Panc1 (cell line): Measurements from ENCODE around the gene KIAA1614. TPM values are rescaled to one million over a fixed set of nuclear protein-coding genes. Genes with fewer than 3 reads are reported as not detected.

ENCODE experiments used
- ATAC-seq: fragments of 200-7000 bp; cut with Tn5 transposase; 2 replicates; pipeline ENCODE4 v1.9.1; 2020; ENCODE audit warnings: mild to moderate bottlenecking, moderate library complexity
- BruUV-seq: library from RNA; stranded (reverse); fragments of 400-500 nt; replicated peaks from 2 replicates; lab custom pipeline; 2021; lab: Mats Ljungman, UMichigan
- CTCF ChIA-PET: fragments of 300-600 bp; sonication (Branson Sonifier 250); formaldehyde crosslinking; loops from one replicate; lab custom pipeline; 2022; ENCODE audit warnings: antibody characterized with exemption; lab: Charles Lee
- POLR2A ChIA-PET: fragments of 300-600 bp; sonication (Branson Sonifier 250); formaldehyde crosslinking; loops from one replicate; lab custom pipeline; 2022; ENCODE audit warnings: antibody characterized with exemption; lab: Charles Lee
- DNase-seq: peaks from one replicate; pipeline ENCODE4 v3.0.0-alpha.2; 2010; ENCODE audit warnings: low read depth, low spot score
- H3K27ac ChIP-seq: 2 replicates; pipeline ENCODE4 v1.5.1; 2011; ENCODE audit warnings: mild to moderate bottlenecking, low read length, inconsistent platforms
- H3K27me3 ChIP-seq: fragments of 200-500 bp; sonication (Bioruptor generic); 2 replicates; pipeline ENCODE4 v1.6.0; 2014; ENCODE audit warnings: low read length, inconsistent platforms; ENCODE audit not compliant: control insufficient read depth, insufficient read depth
- H3K36me3 ChIP-seq: fragments of 200-500 bp; sonication (Bioruptor generic); 2 replicates; pipeline ENCODE4 v1.5.1; 2014; ENCODE audit warnings: inconsistent platforms, mild to moderate bottlenecking, low read length, moderate library complexity; ENCODE audit not compliant: control insufficient read depth, insufficient read depth
- H3K4me1 ChIP-seq: 2 replicates; pipeline ENCODE4 v1.5.1; 2011; ENCODE audit warnings: inconsistent platforms, mild to moderate bottlenecking, low read length, moderate library complexity; ENCODE audit not compliant: control insufficient read depth, insufficient read depth
- H3K4me3 ChIP-seq, 2 experiments: 2 replicates each; pipeline ENCODE4 v1.5.1; 2011 to 2012; ENCODE audit warnings: low read depth in 2 of 2, low read length in 2 of 2, mild to moderate bottlenecking in 2 of 2, inconsistent platforms in 1 of 2, moderate library complexity in 1 of 2
- H3K9me3 ChIP-seq: fragments of 200-500 bp; sonication (Bioruptor generic); 2 replicates; pipeline ENCODE4 v1.5.1; 2014; ENCODE audit warnings: low read depth, mild to moderate bottlenecking, inconsistent platforms, low read length, moderate library complexity; ENCODE audit not compliant: control insufficient read depth, insufficient read depth
- POLR2AphosphoS5 ChIP-seq: IDR thresholded peaks from 2 replicates; pipeline ENCODE4 v1.6.1; 2012; ENCODE audit warnings: mild to moderate bottlenecking, low read depth, low read length, moderate library complexity
- REST ChIP-seq, 2 experiments: IDR thresholded peaks; 2 replicates each; pipeline ENCODE4 v1.6.1; 2011 to 2012; ENCODE audit warnings: low read depth in 2 of 2, control low read depth in 1 of 2, low read length in 1 of 2, mild to moderate bottlenecking in 1 of 2, moderate library complexity in 1 of 2; ENCODE audit not compliant: insufficient read depth in 1 of 2
- SIN3A ChIP-seq: IDR thresholded peaks from 2 replicates; pipeline ENCODE4 v1.6.1; 2012; ENCODE audit warnings: low read depth, mild to moderate bottlenecking, low read length, moderate library complexity, borderline replicate concordance; ENCODE audit not compliant: insufficient read depth
- TCF7L2 ChIP-seq: IDR thresholded peaks from 2 replicates; pipeline ENCODE4 v1.6.1; 2011; ENCODE audit warnings: mild to moderate bottlenecking, low read depth, low read length, inconsistent platforms
- in situ Hi-C: cut with HindIII; loops from 2 replicates; pipeline ENCODE4 v1.10.0; 2016; ENCODE audit warnings: low sequenced_read_pairs, low pct_unique_long_range_greater_than_20kb
- intact Hi-C: fragments of 100-400 bp; cut with micrococcal nuclease; formaldehyde crosslinking; loops from one replicate; pipeline ENCODE4 v1.10.0; 2022; ENCODE audit not compliant: unreplicated experiment
- total RNA-seq: library from RNA; stranded (reverse); gene quantifications from one replicate; pipeline ENCODE4 v1.2.1, GENCODE V29; 2021; ENCODE audit not compliant: unreplicated experiment
- TF ChIP-seq, protein P1 (sequence below): fragments of 450-650 bp; IDR thresholded peaks from 2 replicates; pipeline ENCODE4 v1.5.1; 2017; ENCODE audit warnings: mild to moderate bottlenecking

The KIAA1614 gene
- total RNA-seq, 1 experiment from 2014 or later: 0.80 TPM

DNA sequence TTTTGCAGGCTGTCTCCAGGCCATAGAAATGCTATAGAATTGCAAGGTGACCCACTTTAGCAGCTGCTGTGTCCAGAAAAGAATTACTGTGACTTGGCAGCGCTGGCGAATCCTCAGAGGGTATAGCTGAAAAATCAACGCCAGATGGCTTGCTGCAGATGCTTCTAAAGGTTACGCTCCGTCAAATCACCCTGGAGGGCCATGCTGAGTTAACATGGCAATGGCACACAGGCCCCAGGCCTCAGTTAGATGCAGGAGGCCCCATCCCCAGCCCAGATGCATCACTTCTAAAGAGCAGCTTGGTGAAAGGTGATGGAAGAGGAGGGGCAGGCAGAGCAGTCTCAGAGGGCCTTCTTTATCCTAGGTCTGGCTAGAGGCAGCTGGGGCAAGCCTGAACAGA is 18.0 kb downstream of the KIAA1614 start:
- in situ Hi-C loops: no loop called here
- intact Hi-C loops: no loop called here
- CTCF ChIA-PET: no interaction called here
- no peak for TF ChIP-seq TCF7L2
- TF ChIP-seq REST (IDR thresholded peaks at IDR 0.05; ENCODE audit: insufficient read depth in 1 of 2, low read depth in 2 of 2, low read length in 1 of 2): no peak
- ATAC-seq (no peak), DNase-seq (no peak)
- no TSS peak for BruUV-seq
- Histone ChIP-seq H3K27me3 (no peaks in the 10 kb centered on the region), H3K4me3 (no peak overlapping the region), H3K9me3 (no peaks in the 10 kb centered on the region), H3K36me3 (no peaks in the 10 kb centered on the region), H3K4me1 (peaks cover 3% of the 10 kb centered on the region; the same call in 1 of the 2 replicates), H3K27ac (no peak overlapping the region)
- POLR2A ChIA-PET: no interaction called here

DNA sequence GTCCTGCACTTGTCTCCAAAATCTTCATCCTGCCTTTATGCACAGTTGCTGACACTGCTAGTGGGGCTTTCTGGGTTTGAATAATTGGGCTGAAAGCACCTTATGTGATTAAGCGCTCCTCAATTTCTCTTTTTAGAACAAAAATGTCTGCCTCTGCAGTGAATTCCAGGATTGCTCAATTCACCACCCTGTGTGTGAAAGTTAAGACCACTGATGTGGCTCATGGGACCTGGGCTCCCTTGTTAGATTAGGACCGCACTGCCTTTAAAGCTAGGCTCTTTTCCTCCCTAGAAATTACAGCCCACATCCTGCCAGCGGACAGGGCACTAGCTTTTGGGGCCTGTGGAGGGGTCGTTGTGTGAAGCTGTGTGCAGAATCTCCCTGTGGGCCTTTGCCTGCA is 18.8 kb downstream of the KIAA1614 start:
- H3K27me3 ChIP-seq: no peaks in the 10 kb centered on the region
- ChIA-PET CTCF (no interaction called here), POLR2A (no interaction called here)
- DNase-seq: no peak
- ATAC-seq: no peak
- no TSS peak for BruUV-seq
- H3K36me3 ChIP-seq: no peaks in the 10 kb centered on the region
- no peaks in the 10 kb centered on the region for H3K9me3 ChIP-seq
- TF ChIP-seq SIN3A (no peak), REST (IDR thresholded peaks at IDR 0.05; ENCODE audit: insufficient read depth in 1 of 2, low read depth in 2 of 2, low read length in 1 of 2) (no peak), POLR2AphosphoS5 (no peak), TCF7L2 (no peak)
- TF ChIP-seq, protein P1, sequence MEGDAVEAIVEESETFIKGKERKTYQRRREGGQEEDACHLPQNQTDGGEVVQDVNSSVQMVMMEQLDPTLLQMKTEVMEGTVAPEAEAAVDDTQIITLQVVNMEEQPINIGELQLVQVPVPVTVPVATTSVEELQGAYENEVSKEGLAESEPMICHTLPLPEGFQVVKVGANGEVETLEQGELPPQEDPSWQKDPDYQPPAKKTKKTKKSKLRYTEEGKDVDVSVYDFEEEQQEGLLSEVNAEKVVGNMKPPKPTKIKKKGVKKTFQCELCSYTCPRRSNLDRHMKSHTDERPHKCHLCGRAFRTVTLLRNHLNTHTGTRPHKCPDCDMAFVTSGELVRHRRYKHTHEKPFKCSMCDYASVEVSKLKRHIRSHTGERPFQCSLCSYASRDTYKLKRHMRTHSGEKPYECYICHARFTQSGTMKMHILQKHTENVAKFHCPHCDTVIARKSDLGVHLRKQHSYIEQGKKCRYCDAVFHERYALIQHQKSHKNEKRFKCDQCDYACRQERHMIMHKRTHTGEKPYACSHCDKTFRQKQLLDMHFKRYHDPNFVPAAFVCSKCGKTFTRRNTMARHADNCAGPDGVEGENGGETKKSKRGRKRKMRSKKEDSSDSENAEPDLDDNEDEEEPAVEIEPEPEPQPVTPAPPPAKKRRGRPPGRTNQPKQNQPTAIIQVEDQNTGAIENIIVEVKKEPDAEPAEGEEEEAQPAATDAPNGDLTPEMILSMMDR: no peak
- no peak overlapping the region for H3K4me3 ChIP-seq
- intact Hi-C loops (no loop called here), in situ Hi-C loops (no loop called here)
- H3K27ac ChIP-seq: no peak overlapping the region
- H3K4me1 ChIP-seq: 0 out of 2 replicates have a peak, but pooled peaks cover 2% of the 10 kb centered on the region
